DMS79 treated with DMSO at 0.1 percent for 48 hours (cell line): ENCODE measurements around the gene TXNL4B.

ENCODE experiments used
- DNase-seq: peaks from one replicate; lab custom pipeline; 2025; lab: John Stamatoyannopoulos, UW

TXNL4B gene

GRCh38 chr16:72093448-72094265 lies at the start of gene TXNL4B, which contains the start of gene DHX38:
TXNL4B (minus strand) TSS chr16:72093620; CDS start chr16:72090749, 2,871 bp downstream.
DHX38 (plus strand) TSS chr16:72093847; CDS start chr16:72096158, 2,311 bp downstream.
- DNase-seq, result peak; percentile 88

DNA sequence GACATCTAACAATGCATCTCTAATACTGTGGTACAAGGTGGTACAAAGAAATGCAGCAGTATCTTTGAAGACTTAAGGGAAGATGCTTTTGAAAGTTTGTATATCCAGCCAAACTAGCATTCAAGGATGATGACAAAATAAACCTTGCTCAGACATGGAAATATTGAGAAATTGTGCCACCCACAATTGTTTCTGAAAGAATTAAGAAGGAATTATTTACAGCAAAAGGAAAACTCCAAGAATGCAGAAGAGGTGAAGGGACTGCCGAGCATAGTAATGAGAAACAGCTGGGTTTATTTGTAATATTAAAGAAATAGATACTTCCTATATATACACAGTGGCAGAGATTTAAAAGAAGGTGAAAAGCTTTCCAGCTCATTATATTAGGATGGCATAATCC lies 49.1 kb upstream of the TXNL4B start:
- DNase-seq, result no peak

GRCh38 chr16:72139908-72140307 lies 46.5 kb upstream of the TXNL4B start:
- DNase-seq, result no peak

DNA sequence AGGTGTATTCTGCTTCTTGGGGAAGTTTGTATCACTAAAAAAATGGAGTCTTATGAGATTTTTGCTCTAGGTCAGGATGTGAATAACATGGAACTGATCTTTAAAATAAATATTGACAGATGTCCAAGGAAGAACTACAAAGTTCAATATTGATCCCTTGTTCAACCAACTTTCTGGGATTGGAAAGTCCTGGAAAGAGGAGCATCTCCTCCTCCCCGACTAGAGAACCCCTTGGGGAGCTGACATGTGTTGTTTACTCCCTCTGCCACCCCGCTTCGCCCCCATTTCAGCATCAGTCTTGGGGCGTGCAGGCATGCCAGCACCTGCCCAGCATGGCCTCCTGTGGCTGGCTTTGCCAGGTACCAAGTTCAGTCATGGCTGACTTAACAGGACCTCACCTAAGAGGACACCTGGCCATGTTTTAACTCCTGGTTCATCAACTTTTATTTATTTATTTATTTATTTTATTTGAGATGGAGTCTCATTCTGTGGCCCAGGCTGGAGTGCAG lies 44.7 kb upstream of the TXNL4B start:
- DNase-seq, result no peak

DNA sequence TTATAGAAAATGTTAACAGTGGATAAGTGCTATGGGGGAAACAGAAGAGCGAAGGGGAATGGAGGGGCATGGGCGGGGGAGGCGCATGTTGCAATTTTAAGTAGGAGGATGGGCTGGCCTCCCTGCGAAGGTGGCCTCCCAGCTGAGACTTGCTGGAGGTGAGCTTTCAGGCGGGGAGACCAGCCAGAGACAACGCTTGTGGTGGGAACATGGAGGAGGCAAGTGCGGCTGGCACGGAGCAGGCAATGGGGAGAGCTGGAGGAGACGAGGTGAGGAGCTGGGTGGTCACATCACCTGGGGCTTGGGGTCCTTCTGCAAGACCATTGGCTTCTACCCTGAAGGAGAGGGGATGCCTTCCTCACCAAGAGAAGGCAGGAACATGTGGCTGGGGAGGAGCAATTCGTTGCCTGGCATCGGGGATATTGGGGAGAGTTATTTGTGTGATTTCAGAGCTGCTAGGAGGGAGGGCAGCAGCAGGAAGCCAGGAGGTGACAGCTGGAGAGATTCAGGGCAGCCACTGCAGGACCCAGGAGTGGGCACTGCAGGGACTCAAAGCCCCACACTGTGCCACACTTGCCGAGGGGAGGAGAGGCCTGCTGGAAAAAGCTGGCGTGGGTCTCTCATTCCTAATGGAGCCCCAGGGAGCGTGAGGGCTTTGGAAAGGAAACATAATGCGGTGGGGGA lies 44.1 kb upstream of the TXNL4B start:
- DNase-seq, result no peak

- DNase-seq, result no peak
These were observed 41.1 kb upstream of the TXNL4B start for GRCh38 chr16:72134507-72134906.

- no peak for DNase-seq
These were observed 39.3 kb upstream of the TXNL4B start for GRCh38 chr16:72132726-72133125.

DNA sequence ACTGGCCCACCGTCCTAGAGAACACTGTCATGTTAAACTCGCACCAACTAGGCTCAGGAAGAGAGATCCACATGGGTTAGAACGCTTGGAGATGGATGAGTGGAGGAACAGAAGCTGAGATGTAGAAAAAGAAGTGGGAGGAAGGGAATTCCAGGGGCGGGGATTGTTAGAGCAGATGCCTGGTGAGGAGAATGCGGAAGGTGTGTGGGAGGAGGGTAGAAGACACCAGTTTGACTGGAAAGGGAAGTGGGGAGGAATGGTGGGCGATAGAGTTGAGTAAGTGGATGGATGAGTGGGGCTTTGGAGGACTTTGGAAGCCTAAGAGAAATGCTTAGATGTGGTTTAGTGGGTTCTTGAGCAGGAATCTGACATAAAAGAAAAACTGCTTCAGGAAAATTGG lies 37.6 kb upstream of the TXNL4B start:
- DNase-seq, result no peak

DNA sequence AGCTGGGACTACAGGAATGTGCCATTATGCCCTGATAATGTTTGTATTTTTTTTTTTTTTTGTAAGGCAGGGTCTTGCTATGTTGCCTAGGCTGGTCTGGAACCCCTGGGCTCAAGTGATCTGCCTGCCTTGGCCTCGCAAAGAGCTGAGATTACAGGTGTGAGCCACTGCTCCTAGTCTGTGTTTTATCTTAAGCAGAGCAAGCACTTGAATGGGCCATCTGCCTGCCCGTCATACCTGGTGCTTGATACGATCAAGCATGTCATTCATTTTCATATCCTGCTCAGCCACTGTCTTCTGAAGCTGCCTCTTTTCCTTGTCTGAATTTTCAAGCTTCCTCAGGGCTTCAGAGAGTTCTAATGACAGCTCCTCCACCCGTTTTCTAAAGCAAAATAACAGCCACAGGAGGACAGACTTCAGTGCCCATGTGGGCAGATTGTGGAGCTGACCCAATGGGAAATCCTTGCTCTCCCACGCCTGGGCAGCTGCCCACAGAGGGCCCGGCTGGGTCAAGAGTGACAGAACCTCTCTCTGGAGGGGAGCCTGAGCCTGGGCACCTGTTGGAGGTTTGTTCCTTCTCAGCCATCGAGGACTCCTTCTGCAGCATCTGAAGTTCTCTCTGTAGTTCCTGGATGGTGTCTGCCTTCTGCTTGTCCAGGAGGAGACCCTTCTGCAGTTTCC lies 36.7 kb upstream of the TXNL4B start:
- DNase-seq, result no peak

- no peak for DNase-seq
These were observed 35.3 kb upstream of the TXNL4B start for GRCh38 chr16:72128701-72129100.

DNA sequence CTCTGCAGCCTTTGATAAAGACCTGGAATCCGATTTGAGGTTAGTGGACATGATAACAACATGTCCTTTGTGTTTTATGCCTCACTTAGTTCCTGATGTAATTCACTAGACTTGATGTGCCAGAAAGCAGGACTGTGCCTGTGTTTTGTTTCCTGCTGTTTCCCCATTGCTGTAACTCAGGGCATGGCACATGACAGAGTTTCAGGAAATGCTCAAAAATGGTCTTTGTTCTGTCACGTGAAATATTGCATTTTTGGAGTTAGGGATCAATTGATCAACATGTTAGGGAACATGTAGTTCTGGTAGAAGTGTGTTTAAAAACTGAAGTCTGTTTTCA lies 33.0 kb upstream of the TXNL4B start:
- DNase-seq, result no peak

GRCh38 chr16:72125635-72126428 lies 32.4 kb upstream of the TXNL4B start:
- DNase-seq, result no peak

DNA sequence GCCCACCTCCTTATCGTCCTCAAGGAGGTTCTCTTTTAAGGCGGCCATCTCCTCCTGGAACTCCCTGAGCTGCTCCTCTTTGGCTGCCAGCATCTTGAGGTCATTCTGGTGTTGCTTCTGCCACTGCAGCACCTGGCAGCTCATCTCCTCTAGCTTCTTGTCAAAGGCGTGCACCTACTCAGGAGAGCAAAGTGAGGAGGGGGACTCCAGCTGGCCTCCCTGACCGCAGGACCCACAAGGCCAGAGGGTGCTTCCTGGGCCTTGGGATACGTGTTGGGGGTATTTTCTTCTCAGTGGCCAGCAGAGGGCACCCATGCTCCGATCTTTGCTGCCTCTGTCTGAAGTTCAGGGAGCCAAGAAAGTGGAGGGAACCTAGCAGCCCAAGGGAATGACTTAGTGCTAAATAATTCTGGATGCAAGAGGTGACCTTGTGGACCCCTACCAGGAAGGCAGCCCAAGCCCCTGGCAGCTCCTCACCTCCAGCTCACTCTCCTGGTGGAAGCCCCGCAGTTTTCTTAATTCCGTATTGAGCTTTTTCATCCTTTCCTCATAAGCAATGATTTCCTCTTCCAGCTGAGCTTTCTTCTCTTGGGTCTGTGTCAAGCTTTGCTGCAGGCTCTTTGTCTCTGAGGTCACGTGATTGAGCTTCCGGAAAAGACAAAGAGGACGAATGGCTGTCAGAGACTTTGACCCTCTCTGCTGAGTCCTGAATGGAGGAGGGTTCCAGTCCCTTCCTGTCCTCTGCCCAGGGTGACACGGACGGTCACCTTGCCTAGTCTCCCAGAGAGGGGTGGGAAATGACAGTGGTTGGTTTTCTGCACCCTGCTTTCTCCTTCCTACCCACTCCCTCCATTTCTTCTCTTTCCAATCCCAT lies 31.6 kb upstream of the TXNL4B start:
- peak; percentile 42 for DNase-seq

DNA sequence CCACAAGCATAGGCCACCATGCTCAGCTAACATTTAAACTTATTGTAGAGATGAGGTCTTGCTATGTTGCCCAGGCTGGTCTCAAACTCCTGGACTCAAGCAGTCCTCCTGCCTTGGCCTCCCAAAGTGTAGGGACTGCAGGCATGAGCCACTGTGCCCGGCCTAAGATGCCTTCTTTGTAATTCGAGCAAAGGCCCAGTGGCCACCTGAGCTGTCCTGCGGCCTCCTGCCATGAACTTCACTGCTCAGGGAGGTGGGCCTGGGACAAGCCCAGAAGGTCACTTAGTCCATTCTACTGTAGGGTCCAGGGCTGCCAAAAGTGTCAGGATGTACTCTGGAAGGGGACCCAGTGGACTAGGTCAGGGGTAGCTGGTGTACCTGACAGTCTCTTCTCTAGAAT lies 30.7 kb upstream of the TXNL4B start:
- no peak for DNase-seq

DNA sequence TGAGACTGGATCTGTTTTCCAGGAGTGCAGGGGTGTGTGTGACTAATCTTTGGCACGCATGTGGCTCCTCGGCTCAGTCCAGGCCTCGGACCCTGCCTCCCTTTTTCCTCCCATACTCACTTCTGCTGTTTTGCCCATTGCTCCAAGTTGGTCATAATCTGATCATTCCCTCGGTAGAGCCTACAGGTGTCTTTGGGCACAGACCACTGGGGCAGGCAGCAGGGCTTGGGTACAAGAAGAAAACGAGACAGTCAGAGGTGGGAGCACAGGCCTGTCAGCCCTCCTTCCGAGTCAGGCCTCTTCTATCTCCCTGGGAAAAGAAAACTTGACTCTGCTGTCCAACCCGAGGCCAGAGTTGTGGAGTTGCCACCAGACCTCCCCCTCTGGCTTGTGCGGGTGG lies 30.0 kb upstream of the TXNL4B start:
- DNase-seq, result no peak

- no peak for DNase-seq
These were observed 29.5 kb upstream of the TXNL4B start for GRCh38 chr16:72122916-72123315.

- DNase-seq, result no peak
These were observed 28.9 kb upstream of the TXNL4B start for GRCh38 chr16:72122308-72122707.

DNA sequence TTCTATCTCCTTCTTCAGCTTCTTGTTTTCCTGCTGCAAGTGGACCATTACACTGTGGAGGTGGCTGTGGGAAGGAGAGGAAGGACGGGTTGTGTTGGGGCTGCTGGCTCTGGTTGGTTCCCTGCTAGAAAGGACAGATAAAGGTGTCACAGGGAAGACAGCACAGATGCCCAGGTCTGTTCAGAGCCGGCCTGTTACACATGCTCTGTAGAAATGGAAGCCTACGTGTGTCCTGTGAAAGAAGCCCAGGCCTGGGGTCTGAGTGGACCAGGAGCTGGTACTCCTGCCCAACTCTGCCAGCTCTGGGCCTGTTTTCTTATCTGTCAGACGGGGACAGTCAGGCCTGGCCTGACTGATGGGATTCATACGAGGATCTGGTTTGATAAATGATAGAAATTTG lies 26.6 kb upstream of the TXNL4B start:
- no peak for DNase-seq

DNA sequence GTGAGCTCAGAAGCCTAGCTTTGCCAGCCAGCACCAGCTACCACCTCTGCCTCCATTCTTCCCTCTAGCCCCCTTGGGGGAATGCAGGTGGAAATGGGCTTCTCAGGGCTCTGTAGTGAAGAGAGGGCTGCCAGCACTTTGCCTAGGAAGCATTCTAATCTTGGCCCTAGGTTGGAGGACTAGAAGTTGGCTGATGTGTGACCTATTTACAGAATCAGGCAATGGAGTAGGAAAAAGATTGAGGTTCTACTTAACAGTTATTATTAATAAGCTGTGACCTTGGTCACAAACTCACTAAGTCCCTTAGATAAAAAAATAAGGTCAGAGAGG lies 20.2 kb upstream of the TXNL4B start:
- no peak for DNase-seq

GRCh38 chr16:72112906-72113615 lies 19.6 kb upstream of the TXNL4B start:
- no peak for DNase-seq

DNA sequence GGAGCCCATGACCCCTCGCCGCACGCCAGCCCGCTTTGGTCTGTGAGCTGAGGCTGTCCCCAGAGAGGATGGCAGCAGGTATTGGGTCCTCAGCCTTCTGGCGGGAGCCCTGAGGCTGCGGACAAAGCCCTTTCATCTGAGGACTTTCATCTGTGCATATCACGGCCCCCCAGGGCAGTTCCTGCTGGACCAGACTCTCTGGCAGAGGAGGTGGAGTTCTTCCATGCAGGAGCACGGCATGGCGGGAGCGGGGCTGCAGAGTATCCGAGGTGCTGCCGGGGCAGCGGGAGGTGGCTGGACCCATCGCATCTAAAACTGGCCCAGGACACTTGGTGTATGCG lies 19.0 kb upstream of the TXNL4B start:
- no peak for DNase-seq
